Colonic mucosa (tissue), 4 donors: ENCODE measurements around the gene ATP1A3. TPM values are rescaled to one million over a fixed set of nuclear protein-coding genes. Genes with fewer than 3 reads are reported as not detected.

Experiments used
- DNase-seq: peaks from one replicate; pipeline ENCODE4 v3.0.0-alpha.2; 2020
- H3K27ac ChIP-seq: fragments of 200-600 bp; one replicate; pipeline ENCODE4 v1.8.0; 2021
- H3K27me3 ChIP-seq: fragments of 200-600 bp; one replicate; pipeline ENCODE4 v1.8.0; 2021
- H3K36me3 ChIP-seq: fragments of 200-600 bp; one replicate; pipeline ENCODE4 v1.8.0; 2021
- H3K4me1 ChIP-seq: fragments of 200-600 bp; one replicate; pipeline ENCODE4 v1.8.0; 2021; ENCODE audit warnings: mild to moderate bottlenecking
- H3K4me3 ChIP-seq: fragments of 200-600 bp; one replicate; pipeline ENCODE4 v1.8.0; 2021
- H3K9ac ChIP-seq, 2 donors: one replicate each; pipeline ENCODE4 v1.7.0; 2013; ENCODE audit warnings: control low read depth in 2 of 2, low read depth in 2 of 2, low read length in 2 of 2
- H3K9me3 ChIP-seq: fragments of 200-600 bp; one replicate; pipeline ENCODE4 v1.8.0; 2021
- intact Hi-C: fragments of 100-400 bp; cut with DNase I; formaldehyde crosslinking; loops from one replicate; pipeline ENCODE4 v1.14.1; 2022
- total RNA-seq, 2 donors: library from RNA; stranded (reverse); fragmentation: NEBNext Ultra II Directional in 1 of 2; extraction: Animal tissue kit (Norgen Biotek cat#: 25700) in 1 of 2; gene quantifications; one replicate each; pipeline ENCODE4 v1.2.1, GENCODE V29; 2021
- TF ChIP-seq, protein P1 (sequence below): fragments of 200-600 bp; IDR thresholded peaks from one replicate; pipeline ENCODE4 v1.8.0; 2022; ENCODE audit warnings: antibody characterized with exemption, mild to moderate bottlenecking
- donor health status: healthy.
- donor health status: DM: no; HTN: no; CAD: no.
- donor health status: DM: no; HTN: no; CAD: no.

Gene ATP1A3
- total RNA-seq, 2 donors from 2014 or later = 0.35 to 1.9 TPM

DNA sequence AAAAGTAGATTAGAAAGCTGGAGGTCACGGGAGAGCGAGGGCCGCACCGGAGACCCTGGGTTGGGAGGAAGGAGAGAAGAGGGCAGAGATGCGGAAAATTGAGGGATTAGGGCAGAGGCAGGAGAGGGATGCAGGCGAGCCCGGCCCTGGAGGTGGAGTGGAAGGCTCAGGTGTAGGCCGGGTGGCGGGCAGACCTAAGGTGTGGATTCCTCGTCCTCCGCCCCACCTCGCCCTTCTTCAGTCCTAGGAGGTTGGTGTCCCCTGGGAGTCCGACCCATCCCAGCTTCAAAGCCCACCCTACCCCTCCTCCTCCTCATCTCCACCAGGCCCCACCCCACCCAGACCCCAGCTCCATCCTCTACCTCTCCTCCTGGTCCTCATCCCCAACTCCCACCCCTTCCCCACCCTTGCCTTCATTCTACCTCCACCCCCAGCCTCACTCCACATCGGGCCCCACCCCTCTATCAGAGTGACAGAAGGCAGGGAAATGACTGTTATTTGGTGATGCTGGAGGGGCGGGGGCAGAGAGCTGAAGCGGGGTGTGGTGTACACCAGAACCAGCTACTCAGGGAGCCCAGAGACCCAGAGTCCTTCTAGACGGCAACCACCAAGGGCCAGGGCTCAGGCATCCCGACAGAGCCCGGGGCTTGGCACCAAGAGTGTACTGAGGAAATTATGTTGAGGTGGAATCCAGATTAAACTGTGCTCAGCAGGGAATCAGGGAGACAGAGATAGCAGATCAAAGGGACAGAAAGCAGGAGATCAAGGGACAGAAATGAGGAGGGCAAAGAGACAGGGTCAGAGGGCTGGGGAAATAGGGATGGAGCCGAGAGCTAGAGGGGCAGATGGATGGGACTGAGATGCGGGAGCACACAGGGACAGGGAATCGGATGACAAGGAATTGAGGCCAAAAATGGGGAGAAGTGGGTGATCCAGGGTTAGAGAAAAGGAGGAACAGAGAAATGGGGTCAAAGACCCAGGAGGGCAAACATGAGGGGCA lies 72.2 kb downstream of the ATP1A3 start:
- no peak for DNase-seq
- Histone ChIP-seq H3K36me3 (no peaks in the 10 kb centered on the region), H3K9ac (no peak overlapping the region), H3K27ac (no peak overlapping the region), H3K9me3 (no peaks in the 10 kb centered on the region), H3K27me3 (peaks cover 13% of the 10 kb centered on the region), H3K4me3 (no peak overlapping the region), H3K4me1 (no peaks in the 10 kb centered on the region)
- intact Hi-C loops = no loop called here
- TF ChIP-seq, protein P1, sequence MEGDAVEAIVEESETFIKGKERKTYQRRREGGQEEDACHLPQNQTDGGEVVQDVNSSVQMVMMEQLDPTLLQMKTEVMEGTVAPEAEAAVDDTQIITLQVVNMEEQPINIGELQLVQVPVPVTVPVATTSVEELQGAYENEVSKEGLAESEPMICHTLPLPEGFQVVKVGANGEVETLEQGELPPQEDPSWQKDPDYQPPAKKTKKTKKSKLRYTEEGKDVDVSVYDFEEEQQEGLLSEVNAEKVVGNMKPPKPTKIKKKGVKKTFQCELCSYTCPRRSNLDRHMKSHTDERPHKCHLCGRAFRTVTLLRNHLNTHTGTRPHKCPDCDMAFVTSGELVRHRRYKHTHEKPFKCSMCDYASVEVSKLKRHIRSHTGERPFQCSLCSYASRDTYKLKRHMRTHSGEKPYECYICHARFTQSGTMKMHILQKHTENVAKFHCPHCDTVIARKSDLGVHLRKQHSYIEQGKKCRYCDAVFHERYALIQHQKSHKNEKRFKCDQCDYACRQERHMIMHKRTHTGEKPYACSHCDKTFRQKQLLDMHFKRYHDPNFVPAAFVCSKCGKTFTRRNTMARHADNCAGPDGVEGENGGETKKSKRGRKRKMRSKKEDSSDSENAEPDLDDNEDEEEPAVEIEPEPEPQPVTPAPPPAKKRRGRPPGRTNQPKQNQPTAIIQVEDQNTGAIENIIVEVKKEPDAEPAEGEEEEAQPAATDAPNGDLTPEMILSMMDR = no peak

DNA sequence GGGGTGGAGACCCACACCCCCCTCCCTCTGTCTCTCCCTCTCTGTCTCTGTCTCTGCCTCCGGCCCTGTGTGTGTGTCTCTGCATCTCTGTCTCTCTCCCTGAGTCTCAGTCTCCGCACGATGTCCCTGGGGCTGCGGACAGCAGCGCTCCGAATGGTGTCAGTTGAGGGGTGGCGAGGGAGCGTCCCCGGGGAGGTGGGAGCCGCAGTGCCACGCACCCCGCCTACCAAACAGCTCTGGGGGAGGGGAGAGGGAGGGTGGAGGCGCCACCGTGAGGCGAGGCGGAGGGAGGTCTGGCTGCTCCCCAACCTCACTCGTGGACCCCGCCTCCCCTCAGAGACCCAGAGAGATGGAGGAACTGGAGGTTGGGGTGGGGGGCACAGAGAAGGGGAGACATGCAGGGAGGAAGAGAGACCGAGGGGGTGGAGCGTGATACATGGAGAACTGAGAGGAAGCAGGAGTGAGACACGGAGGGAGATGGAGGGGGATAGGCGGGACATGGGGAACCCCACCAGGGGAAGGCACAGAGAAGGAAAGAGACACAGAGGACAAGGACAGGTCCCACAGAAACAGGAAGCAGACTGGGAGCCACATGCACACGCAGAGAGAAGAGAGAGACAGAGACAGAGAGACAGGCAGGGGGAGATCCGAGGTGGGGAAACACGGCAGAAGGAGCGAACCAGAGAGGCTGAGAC lies 73.0 kb downstream of the ATP1A3 start:
- H3K4me1 ChIP-seq = no peaks in the 10 kb centered on the region
- H3K27ac ChIP-seq = no peak overlapping the region
- no peak overlapping the region for H3K4me3 ChIP-seq
- H3K27me3 ChIP-seq = peaks cover 10% of the 10 kb centered on the region
- no peaks in the 10 kb centered on the region for H3K9me3 ChIP-seq
- intact Hi-C loops = no loop called here
- DNase-seq = no peak
- no peaks in the 10 kb centered on the region for H3K36me3 ChIP-seq
- no peak overlapping the region for H3K9ac ChIP-seq
- TF ChIP-seq, protein P1 = no peak

DNA sequence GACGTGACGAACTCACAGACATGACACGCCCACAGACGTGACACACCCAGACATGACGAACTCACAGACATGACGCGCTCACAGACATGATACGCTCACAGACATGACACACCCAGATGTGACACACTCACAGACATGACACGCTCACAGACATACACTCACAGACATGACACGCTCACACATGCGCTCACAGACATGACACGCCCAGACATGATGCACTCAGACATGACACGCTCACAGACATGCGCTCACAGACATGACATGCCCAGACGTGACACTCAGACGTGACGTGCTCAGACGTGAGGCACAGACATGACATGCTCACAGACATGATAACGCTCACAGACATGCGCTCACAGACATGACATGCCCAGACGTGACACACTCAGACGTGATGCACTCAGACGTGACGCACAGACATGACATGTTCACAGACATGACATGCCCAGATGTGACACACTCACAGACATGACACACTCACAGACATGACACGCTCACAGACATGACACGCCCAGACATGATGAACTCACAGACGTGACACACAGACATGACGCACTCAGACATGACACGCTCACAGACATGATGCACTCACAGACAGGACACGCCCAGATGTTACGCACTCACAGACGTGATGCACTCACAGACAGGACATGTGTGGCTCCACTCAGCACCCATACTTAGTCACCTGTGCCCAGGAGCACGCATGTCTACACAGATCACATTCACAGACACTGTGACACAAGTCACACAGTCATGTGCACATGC lies 73.9 kb downstream of the ATP1A3 start:
- DNase-seq = no peak
- Histone ChIP-seq H3K36me3 (no peaks in the 10 kb centered on the region), H3K9me3 (no peaks in the 10 kb centered on the region), H3K4me1 (no peaks in the 10 kb centered on the region), H3K9ac (no peak overlapping the region), H3K27me3 (peaks cover 19% of the 10 kb centered on the region), H3K4me3 (no peak overlapping the region), H3K27ac (no peak overlapping the region)
- intact Hi-C loops = no loop called here
- TF ChIP-seq, protein P1 = no peak

DNA sequence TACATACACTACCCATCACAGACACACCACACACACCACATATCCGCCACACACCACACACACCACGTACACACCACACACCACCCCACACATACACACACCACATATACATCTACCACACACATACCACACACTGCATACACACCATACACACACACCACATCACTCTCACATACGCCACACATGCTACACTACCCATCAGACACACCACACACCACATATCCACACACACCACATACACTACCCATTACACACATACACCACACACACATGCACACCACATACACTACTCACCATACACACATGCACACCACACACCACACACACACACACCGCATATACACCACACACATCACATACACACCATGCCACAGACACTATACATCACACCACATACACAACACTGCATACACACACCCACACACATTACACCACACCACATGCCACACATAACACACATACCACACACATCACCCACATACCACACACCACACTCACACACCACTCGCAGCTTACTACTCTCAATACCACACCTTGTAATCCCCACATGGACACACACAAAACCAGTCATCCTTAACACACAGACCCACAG lies 75.3 kb downstream of the ATP1A3 start:
- Histone ChIP-seq H3K27ac (no peak overlapping the region), H3K36me3 (no peaks in the 10 kb centered on the region), H3K4me3 (no peak overlapping the region), H3K27me3 (peaks cover 21% of the 10 kb centered on the region), H3K9ac (no peak overlapping the region), H3K9me3 (no peaks in the 10 kb centered on the region), H3K4me1 (no peaks in the 10 kb centered on the region)
- intact Hi-C loops = no loop called here
- TF ChIP-seq, protein P1 = no peak
- DNase-seq = no peak

DNA sequence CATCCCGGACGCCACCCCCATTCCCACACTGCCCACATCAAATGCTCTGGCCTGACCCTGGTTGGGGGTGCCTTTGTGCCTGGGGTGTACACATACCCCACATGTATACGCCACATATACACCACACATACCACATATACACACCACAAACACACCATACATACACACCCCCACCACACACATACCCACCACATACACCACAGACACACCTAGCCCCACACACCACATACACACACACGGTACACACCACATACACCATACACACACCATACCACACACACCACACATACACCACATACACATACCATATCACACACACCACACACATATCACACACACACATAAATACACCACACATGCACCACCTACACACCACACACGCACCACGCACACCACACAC lies 75.9 kb downstream of the ATP1A3 start:
- no peak overlapping the region for H3K9ac ChIP-seq
- no peak overlapping the region for H3K27ac ChIP-seq
- no peaks in the 10 kb centered on the region for H3K4me1 ChIP-seq
- H3K9me3 ChIP-seq = no peaks in the 10 kb centered on the region
- no peak for DNase-seq
- H3K4me3 ChIP-seq = no peak overlapping the region
- H3K36me3 ChIP-seq = no peaks in the 10 kb centered on the region
- intact Hi-C loops = no loop called here
- TF ChIP-seq, protein P1 = no peak
- peaks cover 28% of the 10 kb centered on the region for H3K27me3 ChIP-seq
